ENCODE measurements around the gene SHB.

DNA sequence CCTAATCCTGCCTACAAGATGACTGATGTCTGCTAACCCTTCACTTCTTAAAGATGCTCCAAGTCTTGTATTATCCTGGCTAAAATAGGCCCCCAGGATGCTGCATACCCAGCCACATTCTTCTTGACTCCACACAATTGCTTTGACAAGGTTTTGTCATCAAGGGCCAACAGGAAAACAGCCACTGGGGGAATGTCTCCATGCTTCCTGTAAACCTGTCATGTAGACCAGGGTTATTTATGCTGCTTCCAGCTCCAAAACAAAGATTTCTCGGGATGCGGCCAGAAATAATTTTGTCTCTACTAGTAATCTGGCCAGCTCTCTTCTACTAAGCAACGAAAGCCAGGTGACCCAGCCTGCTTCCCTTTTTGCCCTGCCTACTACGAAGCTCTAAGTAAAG lies 53.8 kb downstream of the SHB start:
- TF ChIP-seq ZNF221 (tag by site-specific recombination; IDR thresholded peaks at IDR 0.05; ENCODE audit: borderline replicate concordance) (no peak), FEZF1 (tag by site-specific recombination; IDR thresholded peaks at IDR 0.05) (no peak), ZNF529 (tag by site-specific recombination; IDR thresholded peaks at IDR 0.05; ENCODE audit: insufficient replicate concordance) (no peak), ZNF133 (tag by site-specific recombination; IDR thresholded peaks at IDR 0.05) (no peak), GLIS2 (tag by site-specific recombination; IDR thresholded peaks at IDR 0.05) (no peak), ZNF501 (tag by site-specific recombination; IDR thresholded peaks at IDR 0.05) (no peak), ZNF146 (tag by site-specific recombination; IDR thresholded peaks at IDR 0.05) (no peak), ZFP41 (tag by site-specific recombination; IDR thresholded peaks at IDR 0.05; ENCODE audit: borderline replicate concordance) (no peak), ZFP37 (tag by site-specific recombination; IDR thresholded peaks at IDR 0.05) (no peak)
- TF ChIP-seq, protein P1, sequence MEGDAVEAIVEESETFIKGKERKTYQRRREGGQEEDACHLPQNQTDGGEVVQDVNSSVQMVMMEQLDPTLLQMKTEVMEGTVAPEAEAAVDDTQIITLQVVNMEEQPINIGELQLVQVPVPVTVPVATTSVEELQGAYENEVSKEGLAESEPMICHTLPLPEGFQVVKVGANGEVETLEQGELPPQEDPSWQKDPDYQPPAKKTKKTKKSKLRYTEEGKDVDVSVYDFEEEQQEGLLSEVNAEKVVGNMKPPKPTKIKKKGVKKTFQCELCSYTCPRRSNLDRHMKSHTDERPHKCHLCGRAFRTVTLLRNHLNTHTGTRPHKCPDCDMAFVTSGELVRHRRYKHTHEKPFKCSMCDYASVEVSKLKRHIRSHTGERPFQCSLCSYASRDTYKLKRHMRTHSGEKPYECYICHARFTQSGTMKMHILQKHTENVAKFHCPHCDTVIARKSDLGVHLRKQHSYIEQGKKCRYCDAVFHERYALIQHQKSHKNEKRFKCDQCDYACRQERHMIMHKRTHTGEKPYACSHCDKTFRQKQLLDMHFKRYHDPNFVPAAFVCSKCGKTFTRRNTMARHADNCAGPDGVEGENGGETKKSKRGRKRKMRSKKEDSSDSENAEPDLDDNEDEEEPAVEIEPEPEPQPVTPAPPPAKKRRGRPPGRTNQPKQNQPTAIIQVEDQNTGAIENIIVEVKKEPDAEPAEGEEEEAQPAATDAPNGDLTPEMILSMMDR (tag by site-specific recombination; IDR thresholded peaks at IDR 0.05), result no peak
- TF ChIP-seq, protein P2, sequence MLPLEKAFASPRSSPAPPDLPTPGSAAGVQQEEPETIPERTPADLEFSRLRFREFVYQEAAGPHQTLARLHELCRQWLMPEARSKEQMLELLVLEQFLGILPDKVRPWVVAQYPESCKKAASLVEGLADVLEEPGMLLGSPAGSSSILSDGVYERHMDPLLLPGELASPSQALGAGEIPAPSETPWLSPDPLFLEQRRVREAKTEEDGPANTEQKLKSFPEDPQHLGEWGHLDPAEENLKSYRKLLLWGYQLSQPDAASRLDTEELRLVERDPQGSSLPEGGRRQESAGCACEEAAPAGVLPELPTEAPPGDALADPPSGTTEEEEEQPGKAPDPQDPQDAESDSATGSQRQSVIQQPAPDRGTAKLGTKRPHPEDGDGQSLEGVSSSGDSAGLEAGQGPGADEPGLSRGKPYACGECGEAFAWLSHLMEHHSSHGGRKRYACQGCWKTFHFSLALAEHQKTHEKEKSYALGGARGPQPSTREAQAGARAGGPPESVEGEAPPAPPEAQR (tag by site-specific recombination; IDR thresholded peaks at IDR 0.05), result no peak
- TF ChIP-seq, protein P3, sequence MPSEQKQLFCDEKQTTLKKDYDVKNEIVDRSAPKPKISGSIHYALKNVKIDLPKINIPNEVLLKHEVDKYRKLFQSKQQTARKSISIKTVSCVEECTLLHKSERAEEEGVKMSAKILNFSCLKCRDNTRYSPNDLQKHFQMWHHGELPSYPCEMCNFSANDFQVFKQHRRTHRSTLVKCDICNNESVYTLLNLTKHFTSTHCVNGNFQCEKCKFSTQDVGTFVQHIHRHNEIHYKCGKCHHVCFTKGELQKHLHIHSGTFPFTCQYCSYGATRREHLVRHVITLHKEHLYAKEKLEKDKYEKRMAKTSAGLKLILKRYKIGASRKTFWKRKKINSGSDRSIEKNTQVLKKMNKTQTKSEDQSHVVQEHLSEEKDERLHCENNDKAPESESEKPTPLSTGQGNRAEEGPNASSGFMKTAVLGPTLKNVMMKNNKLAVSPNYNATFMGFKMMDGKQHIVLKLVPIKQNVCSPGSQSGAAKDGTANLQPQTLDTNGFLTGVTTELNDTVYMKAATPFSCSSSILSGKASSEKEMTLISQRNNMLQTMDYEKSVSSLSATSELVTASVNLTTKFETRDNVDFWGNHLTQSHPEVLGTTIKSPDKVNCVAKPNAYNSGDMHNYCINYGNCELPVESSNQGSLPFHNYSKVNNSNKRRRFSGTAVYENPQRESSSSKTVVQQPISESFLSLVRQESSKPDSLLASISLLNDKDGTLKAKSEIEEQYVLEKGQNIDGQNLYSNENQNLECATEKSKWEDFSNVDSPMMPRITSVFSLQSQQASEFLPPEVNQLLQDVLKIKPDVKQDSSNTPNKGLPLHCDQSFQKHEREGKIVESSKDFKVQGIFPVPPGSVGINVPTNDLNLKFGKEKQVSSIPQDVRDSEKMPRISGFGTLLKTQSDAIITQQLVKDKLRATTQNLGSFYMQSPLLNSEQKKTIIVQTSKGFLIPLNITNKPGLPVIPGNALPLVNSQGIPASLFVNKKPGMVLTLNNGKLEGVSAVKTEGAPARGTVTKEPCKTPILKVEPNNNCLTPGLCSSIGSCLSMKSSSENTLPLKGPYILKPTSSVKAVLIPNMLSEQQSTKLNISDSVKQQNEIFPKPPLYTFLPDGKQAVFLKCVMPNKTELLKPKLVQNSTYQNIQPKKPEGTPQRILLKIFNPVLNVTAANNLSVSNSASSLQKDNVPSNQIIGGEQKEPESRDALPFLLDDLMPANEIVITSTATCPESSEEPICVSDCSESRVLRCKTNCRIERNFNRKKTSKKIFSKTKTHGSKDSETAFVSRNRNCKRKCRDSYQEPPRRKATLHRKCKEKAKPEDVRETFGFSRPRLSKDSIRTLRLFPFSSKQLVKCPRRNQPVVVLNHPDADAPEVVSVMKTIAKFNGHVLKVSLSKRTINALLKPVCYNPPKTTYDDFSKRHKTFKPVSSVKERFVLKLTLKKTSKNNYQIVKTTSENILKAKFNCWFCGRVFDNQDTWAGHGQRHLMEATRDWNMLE (tag by site-specific recombination; conservative IDR thresholded peaks at IDR 0.05; ENCODE audit: low read depth), result no peak
- TF ChIP-seq, protein P4, sequence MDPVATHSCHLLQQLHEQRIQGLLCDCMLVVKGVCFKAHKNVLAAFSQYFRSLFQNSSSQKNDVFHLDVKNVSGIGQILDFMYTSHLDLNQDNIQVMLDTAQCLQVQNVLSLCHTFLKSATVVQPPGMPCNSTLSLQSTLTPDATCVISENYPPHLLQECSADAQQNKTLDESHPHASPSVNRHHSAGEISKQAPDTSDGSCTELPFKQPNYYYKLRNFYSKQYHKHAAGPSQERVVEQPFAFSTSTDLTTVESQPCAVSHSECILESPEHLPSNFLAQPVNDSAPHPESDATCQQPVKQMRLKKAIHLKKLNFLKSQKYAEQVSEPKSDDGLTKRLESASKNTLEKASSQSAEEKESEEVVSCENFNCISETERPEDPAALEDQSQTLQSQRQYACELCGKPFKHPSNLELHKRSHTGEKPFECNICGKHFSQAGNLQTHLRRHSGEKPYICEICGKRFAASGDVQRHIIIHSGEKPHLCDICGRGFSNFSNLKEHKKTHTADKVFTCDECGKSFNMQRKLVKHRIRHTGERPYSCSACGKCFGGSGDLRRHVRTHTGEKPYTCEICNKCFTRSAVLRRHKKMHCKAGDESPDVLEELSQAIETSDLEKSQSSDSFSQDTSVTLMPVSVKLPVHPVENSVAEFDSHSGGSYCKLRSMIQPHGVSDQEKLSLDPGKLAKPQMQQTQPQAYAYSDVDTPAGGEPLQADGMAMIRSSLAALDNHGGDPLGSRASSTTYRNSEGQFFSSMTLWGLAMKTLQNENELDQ (tag by site-specific recombination; IDR thresholded peaks at IDR 0.05; ENCODE audit: low read depth), result no peak
- TF ChIP-seq, protein P5, sequence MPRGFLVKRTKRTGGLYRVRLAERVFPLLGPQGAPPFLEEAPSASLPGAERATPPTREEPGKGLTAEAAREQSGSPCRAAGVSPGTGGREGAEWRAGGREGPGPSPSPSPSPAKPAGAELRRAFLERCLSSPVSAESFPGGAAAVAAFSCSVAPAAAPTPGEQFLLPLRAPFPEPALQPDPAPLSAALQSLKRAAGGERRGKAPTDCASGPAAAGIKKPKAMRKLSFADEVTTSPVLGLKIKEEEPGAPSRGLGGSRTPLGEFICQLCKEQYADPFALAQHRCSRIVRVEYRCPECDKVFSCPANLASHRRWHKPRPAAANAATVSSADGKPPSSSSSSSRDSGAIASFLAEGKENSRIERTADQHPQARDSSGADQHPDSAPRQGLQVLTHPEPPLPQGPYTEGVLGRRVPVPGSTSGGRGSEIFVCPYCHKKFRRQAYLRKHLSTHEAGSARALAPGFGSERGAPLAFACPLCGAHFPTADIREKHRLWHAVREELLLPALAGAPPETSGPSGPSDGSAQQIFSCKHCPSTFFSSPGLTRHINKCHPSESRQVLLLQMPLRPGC (tag by site-specific recombination; IDR thresholded peaks at IDR 0.05), result no peak
